ENCODE data around the gene OR8B4.
"Not testable (repeated sequence)": the region's sequence is repeated elsewhere in the genome, so short reads cannot be mapped to it uniquely, and the experiment has no call there.

Gene OR8B4

DNA sequence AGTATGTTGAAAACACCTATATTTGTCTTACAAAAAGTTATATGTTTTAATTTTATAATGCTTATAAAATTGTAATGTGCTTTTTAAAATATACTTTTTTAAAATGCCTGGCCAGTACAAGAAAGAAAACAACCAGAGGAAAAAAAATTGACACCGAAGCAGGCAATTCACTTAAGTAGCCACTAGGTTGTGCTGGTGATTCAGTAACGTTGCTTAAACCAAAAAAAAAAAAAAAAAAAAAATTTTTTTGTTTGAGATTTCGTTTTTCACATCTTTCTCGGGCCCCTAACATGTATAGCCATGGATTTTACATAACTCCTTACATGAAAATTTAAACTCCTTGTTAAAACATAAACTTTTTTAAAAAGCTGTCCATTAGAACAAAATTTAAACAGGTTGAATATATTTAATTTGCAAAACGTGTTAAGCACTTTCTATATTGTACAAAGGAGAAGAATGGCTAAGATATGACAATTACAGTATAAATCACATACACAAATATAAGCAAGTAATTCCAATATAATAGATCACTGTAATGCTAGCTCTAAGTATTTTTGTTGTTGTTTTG lies 9.2 kb downstream of the OR8B4 start:
- Histone ChIP-seq H3K4me1 (ENCODE audit: control insufficient read depth, insufficient read depth, low read length, poor library complexity, severe bottlenecking) (no peaks in the 10 kb centered on the region), H3K4me3 (ENCODE audit: extremely low read depth, insufficient read depth, low read length, poor library complexity, severe bottlenecking) (no peak overlapping the region), H3K36me3 (ENCODE audit: control insufficient read depth, insufficient read depth, low read length) (no peaks in the 10 kb centered on the region), H3K9me3 (ENCODE audit: control insufficient read depth, low read length) (no peaks in the 10 kb centered on the region), H3K27ac (ENCODE audit: low read depth, low read length, severe bottlenecking) (no peak overlapping the region)
- no CpG with 5 or more reads among the region's 5 CpGs for WGBS, 2 experiments (ENCODE audit: insufficient coverage in 2 of 2)

DNA sequence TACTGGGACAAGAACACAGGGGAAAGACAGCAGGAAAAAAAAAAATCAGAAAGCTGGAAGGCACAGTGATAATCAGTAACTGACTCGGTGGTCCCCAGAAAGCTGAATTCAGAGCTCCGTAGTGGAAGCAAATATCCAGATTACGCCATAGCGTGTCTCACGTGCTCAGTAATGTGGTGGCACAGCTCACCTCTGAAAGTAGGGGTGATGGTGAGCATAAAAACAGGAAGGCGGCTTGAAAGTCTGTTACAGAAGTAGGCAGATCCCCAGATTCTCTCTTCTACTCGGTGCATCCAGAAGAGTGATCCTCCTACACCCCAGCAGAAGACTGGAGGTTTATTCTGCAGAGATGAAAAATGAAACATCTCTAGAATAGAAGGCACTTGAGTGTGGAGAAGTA lies 14.8 kb downstream of the OR8B4 start:
- H3K4me3 ChIP-seq (ENCODE audit: extremely low read depth, insufficient read depth, low read length, poor library complexity, severe bottlenecking) = no peak overlapping the region
- no peaks in the 10 kb centered on the region for H3K9me3 ChIP-seq (ENCODE audit: control insufficient read depth, low read length)
- no peak overlapping the region for H3K27ac ChIP-seq (ENCODE audit: low read depth, low read length, severe bottlenecking)
- H3K4me1 ChIP-seq (ENCODE audit: control insufficient read depth, insufficient read depth, low read length, poor library complexity, severe bottlenecking) = no peaks in the 10 kb centered on the region
- 93 to 97% methylated on average over 5 to 6 of the region's 7 CpGs for WGBS, 2 experiments (ENCODE audit: insufficient coverage in 2 of 2)
- no peaks in the 10 kb centered on the region for H3K36me3 ChIP-seq (ENCODE audit: control insufficient read depth, insufficient read depth, low read length)

DNA sequence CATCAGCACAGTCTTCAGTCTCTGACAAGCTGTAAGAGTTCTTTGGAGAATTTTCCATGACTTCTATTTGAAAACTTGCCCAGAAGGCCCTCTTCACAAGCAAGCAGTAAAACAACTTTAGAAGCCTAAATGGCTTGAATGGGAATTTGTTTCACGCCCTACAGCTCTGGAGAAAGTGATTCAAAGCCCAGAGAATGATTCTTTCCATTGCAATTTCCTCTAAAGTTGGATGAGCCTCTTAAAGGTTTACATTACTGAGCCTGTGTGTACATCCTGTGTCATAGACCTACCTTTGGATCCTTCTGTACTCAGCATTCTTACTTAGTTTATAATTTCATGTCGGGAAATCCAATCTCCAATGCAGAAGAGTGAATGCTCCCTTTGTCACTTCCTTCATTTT lies 19.1 kb downstream of the OR8B4 start:
- Histone ChIP-seq H3K4me3 (ENCODE audit: extremely low read depth, insufficient read depth, low read length, poor library complexity, severe bottlenecking) (no peak overlapping the region), H3K27ac (ENCODE audit: low read depth, low read length, severe bottlenecking) (peak overlapping the region; percentile 39), H3K4me1 (ENCODE audit: control insufficient read depth, insufficient read depth, low read length, poor library complexity, severe bottlenecking) (no peaks in the 10 kb centered on the region), H3K36me3 (ENCODE audit: control insufficient read depth, insufficient read depth, low read length) (no peaks in the 10 kb centered on the region), H3K9me3 (ENCODE audit: control insufficient read depth, low read length) (no peaks in the 10 kb centered on the region)
- WGBS, 2 experiments (ENCODE audit: insufficient coverage in 2 of 2) = 74 to 94% methylated on average over 2 of the region's 2 CpGs

DNA sequence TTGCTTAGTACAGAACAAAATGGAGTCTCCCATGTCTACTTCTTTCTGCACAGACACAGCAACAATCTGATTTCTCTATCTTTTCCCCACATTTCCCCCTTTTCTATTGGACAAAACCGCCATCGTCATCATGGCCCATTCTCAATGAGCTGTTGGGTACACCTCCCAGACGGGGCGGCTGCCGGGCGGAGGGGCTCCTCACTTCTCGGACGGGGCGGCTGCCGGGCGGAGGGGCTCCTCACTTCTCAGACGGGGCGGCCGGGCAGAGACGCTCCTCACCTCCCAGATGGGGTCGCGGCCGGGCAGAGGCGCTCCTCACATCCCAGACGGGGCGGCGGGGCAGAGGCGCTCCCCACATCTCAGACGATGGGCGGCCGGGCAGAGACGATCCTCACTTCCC lies 21.5 kb downstream of the OR8B4 start:
- 100% methylated on average over 2 of the region's 27 CpGs; no CpG with 5 or more reads in 1 of the 2 experiments for WGBS, 2 experiments (ENCODE audit: insufficient coverage in 2 of 2)
- not testable (repeated sequence) for H3K9me3 ChIP-seq (ENCODE audit: control insufficient read depth, low read length)

DNA sequence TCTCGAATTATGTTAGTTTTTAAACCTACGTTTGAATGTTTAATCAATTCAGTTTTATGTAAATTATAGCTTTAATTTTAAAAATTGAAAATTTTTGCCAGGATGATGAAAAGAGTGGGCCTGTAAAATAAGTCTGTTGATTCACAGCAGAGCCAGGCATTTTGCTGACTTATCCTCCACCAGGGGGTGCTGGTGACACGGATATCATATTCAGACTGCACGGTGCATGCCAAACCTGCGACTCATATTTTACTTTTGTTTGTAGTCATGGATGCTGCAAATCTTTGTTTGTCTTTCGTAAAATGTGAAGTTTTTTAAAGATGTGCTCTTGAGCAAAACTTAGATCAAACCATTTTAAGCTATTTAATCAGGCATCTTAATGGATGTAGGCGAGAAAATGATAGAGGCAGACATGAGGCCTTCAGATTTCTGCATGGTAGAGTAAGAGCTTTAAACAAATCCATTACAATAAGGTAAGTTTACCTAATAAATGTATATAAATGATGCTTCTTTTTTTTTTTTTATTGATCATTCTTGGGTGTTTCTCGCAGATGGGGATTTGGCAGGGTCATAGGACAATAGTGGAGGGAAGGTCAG lies 22.2 kb downstream of the OR8B4 start:
- Histone ChIP-seq H3K27ac (ENCODE audit: low read depth, low read length, severe bottlenecking) (peak overlapping the region; percentile 2), H3K9me3 (ENCODE audit: control insufficient read depth, low read length) (no peaks in the 10 kb centered on the region), H3K4me3 (ENCODE audit: extremely low read depth, insufficient read depth, low read length, poor library complexity, severe bottlenecking) (no peak overlapping the region), H3K4me1 (ENCODE audit: control insufficient read depth, insufficient read depth, low read length, poor library complexity, severe bottlenecking) (peaks cover 2% of the 10 kb centered on the region), H3K36me3 (ENCODE audit: control insufficient read depth, insufficient read depth, low read length) (no peaks in the 10 kb centered on the region)
- 14 to 56% methylated on average over 1 to 4 of the region's 8 CpGs for WGBS, 2 experiments (ENCODE audit: insufficient coverage in 2 of 2)

More for the DNA sequence above, 21.5 kb downstream of the OR8B4 start:
- not testable (repeated sequence) for H3K36me3 ChIP-seq (ENCODE audit: control insufficient read depth, insufficient read depth, low read length); H3K4me1 ChIP-seq (ENCODE audit: control insufficient read depth, insufficient read depth, low read length, poor library complexity, severe bottlenecking); H3K4me3 ChIP-seq (ENCODE audit: extremely low read depth, insufficient read depth, low read length, poor library complexity, severe bottlenecking); H3K27ac ChIP-seq (ENCODE audit: low read depth, low read length, severe bottlenecking)

DNA sequence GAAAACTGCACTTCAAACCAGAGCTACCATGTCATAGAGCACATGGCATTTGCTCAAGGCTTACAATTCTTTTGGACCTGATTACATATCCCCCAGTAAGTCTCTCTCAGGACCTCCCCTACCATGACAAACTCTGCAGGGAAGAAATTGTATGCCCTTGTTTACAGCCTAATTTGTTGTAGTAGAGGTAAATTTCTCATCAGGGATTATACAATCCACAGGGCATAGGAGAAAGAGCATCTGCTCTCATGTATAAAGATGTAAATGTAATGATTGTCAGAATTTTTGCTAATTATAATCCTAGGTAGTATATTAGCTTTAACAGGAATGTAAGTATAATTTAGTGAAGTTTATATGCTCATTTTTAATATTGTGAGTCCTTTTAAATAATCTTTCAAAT lies 25.7 kb downstream of the OR8B4 start, which contains the start of gene OR8B3:
Gene OR8B3, minus strand, starts transcription at position 101 of the 400 bp plus-strand sequence. CDS start 1,673 bp downstream, outside the sequence.
- no peaks in the 10 kb centered on the region for H3K36me3 ChIP-seq (ENCODE audit: control insufficient read depth, insufficient read depth, low read length)
- H3K4me1 ChIP-seq (ENCODE audit: control insufficient read depth, insufficient read depth, low read length, poor library complexity, severe bottlenecking) = peaks cover 3% of the 10 kb centered on the region
- H3K27ac ChIP-seq (ENCODE audit: low read depth, low read length, severe bottlenecking) = no peak within 1 kb of the TSS
- H3K9me3 ChIP-seq (ENCODE audit: control insufficient read depth, low read length) = no peaks in the 10 kb centered on the region
- no peak within 1 kb of the TSS for H3K4me3 ChIP-seq (ENCODE audit: extremely low read depth, insufficient read depth, low read length, poor library complexity, severe bottlenecking)

DNA sequence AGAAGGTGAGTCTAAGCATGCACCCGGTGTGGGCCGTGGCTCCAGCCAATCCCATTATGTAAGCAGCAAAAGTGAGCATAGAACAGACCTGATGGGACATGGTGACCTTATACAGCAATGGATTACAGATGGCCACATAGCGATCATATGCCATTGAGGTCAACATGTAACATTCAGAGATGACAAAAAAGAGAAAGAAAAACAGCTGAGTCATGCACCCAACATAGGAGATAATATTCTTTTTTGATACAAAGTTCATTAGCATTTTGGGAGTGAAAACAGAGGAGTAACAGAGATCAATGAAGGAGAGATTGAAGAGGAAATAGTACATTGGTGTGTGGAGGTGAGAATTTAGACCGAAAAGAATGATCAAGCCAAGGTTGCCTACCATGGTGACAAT lies 27.8 kb downstream of the OR8B4 start:
- not testable (repeated sequence) for H3K4me1 ChIP-seq (ENCODE audit: control insufficient read depth, insufficient read depth, low read length, poor library complexity, severe bottlenecking); H3K36me3 ChIP-seq (ENCODE audit: control insufficient read depth, insufficient read depth, low read length); H3K27ac ChIP-seq (ENCODE audit: low read depth, low read length, severe bottlenecking); H3K9me3 ChIP-seq (ENCODE audit: control insufficient read depth, low read length); H3K4me3 ChIP-seq (ENCODE audit: extremely low read depth, insufficient read depth, low read length, poor library complexity, severe bottlenecking)
- WGBS, 2 experiments (ENCODE audit: insufficient coverage in 2 of 2) = 100% methylated on average over 1 of the region's 4 CpGs; no CpG with 5 or more reads in 1 of the 2 experiments

DNA sequence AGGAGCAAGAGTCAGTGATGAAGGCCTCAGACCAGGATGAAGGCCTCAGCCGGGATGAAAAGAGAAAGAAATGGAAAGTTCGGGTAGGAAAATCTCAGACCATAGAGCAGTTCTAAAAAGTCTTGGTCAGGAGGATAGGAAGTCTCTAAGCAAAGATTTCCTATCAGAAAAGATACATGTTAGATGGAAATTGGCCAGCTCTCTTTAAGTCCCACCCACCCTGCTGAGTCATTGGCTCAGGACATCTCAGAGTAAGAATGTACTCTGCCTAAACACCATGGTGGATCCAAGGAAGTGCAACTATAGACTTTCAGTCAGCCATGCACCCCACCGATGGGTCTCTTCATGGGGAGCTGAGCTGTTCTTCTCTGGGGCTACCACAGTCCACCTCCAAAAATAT lies 30.3 kb downstream of the OR8B4 start:
- no peaks in the 10 kb centered on the region for H3K36me3 ChIP-seq (ENCODE audit: control insufficient read depth, insufficient read depth, low read length)
- 81 to 90% methylated on average over 2 to 3 of the region's 3 CpGs for WGBS, 2 experiments (ENCODE audit: insufficient coverage in 2 of 2)
- no peaks in the 10 kb centered on the region for H3K9me3 ChIP-seq (ENCODE audit: control insufficient read depth, low read length)
- H3K4me1 ChIP-seq (ENCODE audit: control insufficient read depth, insufficient read depth, low read length, poor library complexity, severe bottlenecking) = peaks cover 3% of the 10 kb centered on the region
- H3K4me3 ChIP-seq (ENCODE audit: extremely low read depth, insufficient read depth, low read length, poor library complexity, severe bottlenecking) = no peak overlapping the region
- no peak overlapping the region for H3K27ac ChIP-seq (ENCODE audit: low read depth, low read length, severe bottlenecking)

DNA sequence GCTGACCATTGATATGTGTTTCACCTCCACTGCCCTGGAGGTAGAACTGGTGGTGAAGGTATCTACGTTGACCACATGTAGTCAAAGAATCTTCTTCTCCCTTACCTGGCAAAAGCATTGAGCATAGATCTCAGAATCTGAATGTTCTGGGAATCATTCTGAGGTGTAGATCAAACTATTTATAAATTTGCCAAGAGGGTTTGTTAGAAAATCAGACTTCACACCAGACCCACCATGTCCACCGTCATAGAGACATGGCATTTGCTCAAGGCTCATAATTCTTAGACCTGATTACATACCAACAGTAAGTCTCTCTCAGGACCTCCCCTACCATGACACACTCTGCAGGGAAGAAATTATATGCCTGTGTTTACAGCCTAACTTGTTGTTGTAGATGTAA lies 40.3 kb downstream of the OR8B4 start, which contains the start of gene OR8B2:
Gene OR8B2, minus strand, starts transcription at position 101 of the 400 bp plus-strand sequence. CDS start 1,156 bp downstream, outside the sequence.
- H3K9me3 ChIP-seq (ENCODE audit: control insufficient read depth, low read length) = no peaks in the 10 kb centered on the region
- H3K4me1 ChIP-seq (ENCODE audit: control insufficient read depth, insufficient read depth, low read length, poor library complexity, severe bottlenecking) = no peaks in the 10 kb centered on the region
- H3K27ac ChIP-seq (ENCODE audit: low read depth, low read length, severe bottlenecking) = no peak within 1 kb of the TSS
- H3K36me3 ChIP-seq (ENCODE audit: control insufficient read depth, insufficient read depth, low read length) = no peaks in the 10 kb centered on the region
- no peak within 1 kb of the TSS for H3K4me3 ChIP-seq (ENCODE audit: extremely low read depth, insufficient read depth, low read length, poor library complexity, severe bottlenecking)
- WGBS, 2 experiments (ENCODE audit: insufficient coverage in 2 of 2) = 100% methylated on average over 1 of the region's 2 CpGs; no CpG with 5 or more reads in 1 of the 2 experiments

DNA sequence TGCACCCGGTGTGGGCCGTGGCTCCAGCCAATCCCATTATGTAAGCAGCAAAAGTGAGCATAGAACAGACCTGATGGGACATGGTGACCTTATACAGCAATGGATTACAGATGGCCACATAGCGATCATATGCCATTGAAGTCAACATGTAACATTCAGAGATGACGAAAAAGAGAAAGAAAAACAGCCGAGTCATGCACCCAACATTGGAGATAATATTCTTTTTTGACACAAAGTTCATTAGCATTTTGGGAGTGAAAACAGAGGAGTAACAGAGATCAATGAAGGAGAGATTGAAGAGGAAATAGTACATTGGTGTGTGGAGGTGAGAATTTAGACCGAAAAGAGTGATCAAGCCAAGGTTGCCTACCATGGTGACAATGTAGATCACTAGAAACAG lies 41.8 kb downstream of the OR8B4 start:
- not testable (repeated sequence) for H3K27ac ChIP-seq (ENCODE audit: low read depth, low read length, severe bottlenecking); H3K4me1 ChIP-seq (ENCODE audit: control insufficient read depth, insufficient read depth, low read length, poor library complexity, severe bottlenecking)
- 100% methylated on average over 2 of the region's 6 CpGs; no CpG with 5 or more reads in 1 of the 2 experiments for WGBS, 2 experiments (ENCODE audit: insufficient coverage in 2 of 2)

DNA sequence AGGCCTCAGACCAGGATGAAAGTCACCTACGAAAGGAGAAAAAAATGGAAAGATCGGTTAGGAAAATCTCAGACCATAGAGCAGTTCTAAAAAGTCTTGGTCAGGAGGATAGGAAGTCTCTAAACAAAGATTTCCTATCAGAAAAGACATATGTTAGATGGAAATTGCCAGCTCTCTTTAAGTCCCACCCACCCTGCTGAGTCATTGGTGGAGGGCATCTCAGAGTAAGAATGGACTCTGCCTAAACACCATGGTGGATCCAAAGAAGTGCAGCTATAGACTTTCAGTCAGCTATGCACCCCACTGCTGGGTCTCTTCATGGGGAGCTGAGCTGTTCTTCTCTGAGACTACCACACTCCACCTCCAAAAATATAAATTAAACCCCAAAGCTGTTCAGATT lies 44.1 kb downstream of the OR8B4 start:
- H3K4me3 ChIP-seq (ENCODE audit: extremely low read depth, insufficient read depth, low read length, poor library complexity, severe bottlenecking) = no peak overlapping the region
- no peaks in the 10 kb centered on the region for H3K36me3 ChIP-seq (ENCODE audit: control insufficient read depth, insufficient read depth, low read length)
- H3K9me3 ChIP-seq (ENCODE audit: control insufficient read depth, low read length) = no peaks in the 10 kb centered on the region
- WGBS, 2 experiments (ENCODE audit: insufficient coverage in 2 of 2) = 94% methylated on average over 2 of the region's 2 CpGs; no CpG with 5 or more reads in 1 of the 2 experiments
- no peak overlapping the region for H3K27ac ChIP-seq (ENCODE audit: low read depth, low read length, severe bottlenecking)
- H3K4me1 ChIP-seq (ENCODE audit: control insufficient read depth, insufficient read depth, low read length, poor library complexity, severe bottlenecking) = no peaks in the 10 kb centered on the region

More for the DNA sequence above, 41.8 kb downstream of the OR8B4 start:
- not testable (repeated sequence) for H3K9me3 ChIP-seq (ENCODE audit: control insufficient read depth, low read length); H3K4me3 ChIP-seq (ENCODE audit: extremely low read depth, insufficient read depth, low read length, poor library complexity, severe bottlenecking); H3K36me3 ChIP-seq (ENCODE audit: control insufficient read depth, insufficient read depth, low read length)

Measured in mesodermal cell (in vitro differentiated cells).